Amniotic stem cell (primary cell): ENCODE measurements around the gene NR4A2.
"Not testable (repeated sequence)": the region's sequence is repeated elsewhere in the genome, so short reads cannot be mapped to it uniquely, and the experiment has no call there.

ENCODE experiments used
- DNase-seq: peaks from one replicate; lab custom pipeline; 2025; lab: John Stamatoyannopoulos, UW

Gene NR4A2

GRCh38 chr2:156321243-156321904 lies 11.1 kb downstream of the NR4A2 start:
- no peak for DNase-seq

- no peak for DNase-seq
Measured at GRCh38 chr2:156320486-156321098, 11.9 kb downstream of the NR4A2 start.

- no peak for DNase-seq
Measured at GRCh38 chr2:156319811-156320485, 12.6 kb downstream of the NR4A2 start.

- no peak for DNase-seq
Measured at GRCh38 chr2:156317631-156318030, 14.9 kb downstream of the NR4A2 start.

GRCh38 chr2:156311976-156312375 lies 20.5 kb downstream of the NR4A2 start:
- no peak for DNase-seq

- no peak for DNase-seq
Measured at GRCh38 chr2:156310773-156311172, 21.7 kb downstream of the NR4A2 start.

GRCh38 chr2:156309917-156310316 lies 22.6 kb downstream of the NR4A2 start:
- DNase-seq = no peak

GRCh38 chr2:156309167-156309566 lies 23.4 kb downstream of the NR4A2 start:
- DNase-seq = no peak

- DNase-seq = no peak
Measured at GRCh38 chr2:156306821-156307220, 25.7 kb downstream of the NR4A2 start.

- DNase-seq = no peak
Measured at GRCh38 chr2:156305121-156305520, 27.4 kb downstream of the NR4A2 start.

- DNase-seq = no peak
Measured at GRCh38 chr2:156300337-156300736, 32.2 kb downstream of the NR4A2 start.

GRCh38 chr2:156294945-156295580 lies 37.5 kb downstream of the NR4A2 start:
- no peak for DNase-seq

- not testable (repeated sequence) for DNase-seq
Measured at GRCh38 chr2:156293382-156293781, 39.1 kb downstream of the NR4A2 start.

GRCh38 chr2:156279446-156280150 lies 52.9 kb downstream of the NR4A2 start:
- DNase-seq = no peak
